HL-60/S4 treated with phorbol 12-myristate 13-acetate at 8.2 ng/mL for 4 days and 3 days (cell line): ENCODE results near the gene PHF21A.

Source experiments
- in situ Hi-C: fragments of 300-500 bp; cut with MboI; formaldehyde crosslinking; loops from 2 replicates; pipeline ENCODE4 v1.15.0; 2022; ENCODE audit warnings: low sequenced_read_pairs

PHF21A gene

DNA sequence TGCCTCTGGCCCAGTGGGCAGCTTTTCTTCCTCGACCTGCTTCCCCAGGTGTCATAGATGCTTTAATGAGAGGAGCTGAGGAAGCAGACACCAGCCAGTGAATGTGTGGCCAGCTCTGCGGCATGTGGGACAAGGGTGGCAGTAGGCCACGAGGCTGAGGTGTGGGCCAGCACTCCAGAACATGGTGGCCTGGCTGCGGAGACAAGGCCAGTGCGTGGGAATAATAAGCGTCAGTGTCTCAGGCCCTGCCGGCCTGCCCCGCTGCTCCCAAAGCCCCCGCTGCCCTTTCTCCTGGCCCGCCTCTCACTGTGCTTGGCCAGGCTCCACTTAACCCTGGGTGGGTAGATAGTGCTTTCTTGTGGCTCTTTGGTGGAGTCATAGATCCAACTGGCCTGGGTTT lies 233.7 kb downstream of the PHF21A start:
- in situ Hi-C loops, result no loop called here

DNA sequence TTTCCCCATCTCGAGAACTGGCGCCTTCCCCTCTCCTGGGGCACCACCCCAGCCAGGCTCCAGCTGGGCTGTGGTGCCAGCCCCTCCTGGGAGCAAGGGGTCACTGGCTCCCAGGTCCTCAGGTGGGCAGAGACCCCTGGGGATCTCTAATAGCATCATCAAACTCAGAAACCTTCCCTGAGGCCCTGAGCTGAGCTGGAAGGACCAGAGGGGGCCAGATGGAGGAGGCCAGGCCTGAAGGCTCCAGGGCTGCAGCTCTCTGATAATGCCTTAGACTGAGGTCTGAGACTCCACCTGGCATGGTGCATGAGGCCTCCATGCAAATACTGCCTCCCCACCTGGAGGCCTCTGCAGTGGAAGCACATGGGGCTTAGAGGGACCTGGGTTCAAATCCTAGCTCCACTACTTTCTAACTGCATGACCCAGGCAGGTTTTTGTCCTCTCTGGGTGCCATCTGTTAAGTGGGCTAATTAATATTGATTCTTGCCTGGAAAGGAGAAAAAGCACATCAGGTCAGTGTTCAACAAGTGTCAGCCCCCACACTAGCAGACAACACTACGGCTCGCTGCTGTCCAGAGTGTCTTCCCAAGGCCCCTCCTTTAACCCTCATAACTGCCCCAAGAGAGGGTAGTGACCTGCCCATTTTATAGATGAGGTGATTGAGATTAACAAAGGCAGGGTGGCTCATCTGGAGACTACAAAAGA lies 234.3 kb downstream of the PHF21A start:
- in situ Hi-C loops, result no loop called here

DNA sequence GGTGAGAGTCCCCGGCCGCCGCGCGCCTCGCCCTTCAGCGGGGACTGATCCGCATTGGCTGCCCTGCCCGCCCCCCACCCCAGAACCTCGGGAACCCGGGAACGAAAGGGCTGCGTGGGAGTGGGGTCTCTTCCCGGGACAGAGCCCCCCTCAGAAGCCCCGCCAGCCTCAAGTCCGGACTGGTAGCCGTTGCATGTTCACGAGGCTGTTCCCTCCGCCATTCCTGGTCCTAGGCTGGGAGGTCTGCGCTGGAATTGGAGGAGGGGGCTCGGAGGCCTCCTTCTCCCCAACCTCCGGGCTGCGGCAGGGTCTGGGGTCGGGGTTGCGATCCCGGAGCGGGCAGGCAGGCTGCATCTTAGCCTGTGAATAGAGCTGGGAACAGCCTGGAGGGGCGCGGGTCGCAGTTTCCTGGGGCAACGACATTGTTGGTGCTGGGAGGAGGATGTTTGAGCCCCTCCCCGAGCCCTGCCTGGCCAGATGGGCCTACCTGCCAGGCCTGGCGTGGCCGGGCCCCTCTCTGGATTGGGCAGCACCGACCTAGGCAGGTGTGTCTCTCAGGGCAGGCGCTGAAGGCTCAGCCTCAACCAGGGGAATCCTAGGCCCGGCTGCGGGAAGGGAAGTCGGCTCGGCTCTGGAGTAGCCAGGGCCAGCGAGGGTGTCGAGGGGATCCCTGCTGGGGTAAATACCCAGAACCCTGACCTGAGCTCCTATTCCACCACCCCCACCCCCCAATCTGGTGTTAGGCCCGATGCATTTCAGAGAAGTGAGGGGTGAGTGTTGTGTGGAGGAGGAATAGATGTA lies 235.1 kb downstream of the PHF21A start:
- in situ Hi-C loops, result no loop called here

DNA sequence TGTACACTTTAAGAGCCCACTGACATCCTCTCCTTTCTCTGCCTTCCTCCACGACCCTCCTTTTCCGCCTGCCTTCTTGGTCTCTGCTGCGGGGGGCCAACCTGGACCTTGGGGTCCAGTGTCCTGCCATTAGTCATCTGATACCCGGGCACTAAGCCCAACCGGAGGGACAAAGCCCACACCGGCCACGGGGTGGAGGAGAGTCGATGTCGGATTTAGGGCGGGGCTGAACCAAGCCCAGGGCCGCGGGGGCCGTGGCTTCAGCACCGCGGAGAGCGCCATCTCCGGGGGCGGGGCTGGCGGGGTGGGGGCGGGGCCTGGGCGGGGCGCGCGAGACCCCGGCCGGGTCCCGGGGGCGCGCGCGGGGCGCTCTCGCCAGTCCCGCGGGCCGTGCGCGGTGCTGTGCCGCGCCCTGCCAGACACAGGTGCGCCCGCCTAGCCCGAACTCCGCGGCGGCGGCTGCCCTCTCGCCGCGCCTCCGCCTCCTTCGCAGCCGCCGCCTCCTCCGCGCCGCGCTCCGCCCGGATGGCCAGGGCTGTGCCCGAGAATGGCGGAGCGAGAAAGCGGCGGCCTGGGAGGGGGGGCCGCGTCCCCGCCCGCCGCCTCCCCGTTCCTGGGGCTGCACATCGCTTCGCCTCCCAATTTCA lies 235.9 kb downstream of the PHF21A start, which contains the start of gene MAPK8IP1:
Gene MAPK8IP1, plus strand, starts transcription at position 378 of the 647 bp plus-strand sequence. Its CDS starts 170 bp downstream, at position 548.
- in situ Hi-C loops, result no loop called here

DNA sequence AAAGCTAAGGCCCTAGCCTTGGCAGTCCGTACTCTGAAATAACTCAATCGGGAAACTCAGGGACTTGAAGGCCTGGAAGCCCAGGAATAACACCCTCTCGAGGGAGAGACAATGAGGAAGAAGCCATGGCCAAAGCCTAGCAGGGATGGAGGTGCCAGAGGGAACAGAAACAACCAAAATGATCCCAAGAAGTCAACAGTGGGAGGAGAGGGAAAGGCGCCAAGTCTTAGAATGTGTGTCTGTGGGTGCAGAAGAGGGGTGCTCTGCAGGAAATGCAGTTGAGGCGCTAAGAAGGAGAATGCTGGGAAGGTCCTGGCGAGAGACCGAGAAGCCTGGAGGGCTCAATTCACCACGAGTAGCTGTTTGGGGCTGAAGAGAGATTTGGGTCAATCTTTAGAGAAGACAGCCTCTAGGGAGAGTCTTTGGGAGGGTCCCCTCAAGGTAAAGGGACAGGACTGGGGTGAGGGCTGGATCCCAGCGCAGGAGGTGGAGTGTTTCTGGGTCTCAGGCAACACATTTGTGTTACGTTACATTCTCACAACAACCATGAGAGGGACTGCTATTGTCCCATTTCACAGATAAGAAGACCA lies 236.6 kb downstream of the PHF21A start:
- in situ Hi-C loops, result no loop called here
